PC-3 (cell line): Measurements from ENCODE around the gene SLC43A2. TPM values are rescaled to one million over a fixed set of nuclear protein-coding genes. Genes with fewer than 3 reads are reported as not detected.
"Not testable (repeated sequence)": the region's sequence is repeated elsewhere in the genome, so short reads cannot be mapped to it uniquely, and the experiment has no call there.

Source experiments
- ATAC-seq: fragments of 200-7000 bp; cut with Tn5 transposase; 2 replicates; pipeline ENCODE4 v1.9.1; 2020; ENCODE audit warnings: mild to moderate bottlenecking, moderate library complexity
- BruUV-seq: library from RNA; stranded (reverse); fragments of 400-500 nt; replicated peaks from 2 replicates; lab custom pipeline; 2021; lab: Mats Ljungman, UMichigan
- CTCF ChIA-PET: fragments of 300-600 bp; sonication (Branson Sonifier 250); formaldehyde crosslinking; loops from one replicate; lab custom pipeline; 2022; ENCODE audit warnings: antibody characterized with exemption; lab: Charles Lee
- POLR2A ChIA-PET: fragments of 300-600 bp; sonication (Branson Sonifier 250); formaldehyde crosslinking; loops from one replicate; lab custom pipeline; 2022; ENCODE audit warnings: antibody characterized with exemption; ENCODE audit not compliant: unreplicated experiment; lab: Charles Lee
- DNase-seq: peaks from one replicate; pipeline ENCODE4 v3.0.0-alpha.2; 2015
- H2AFZ ChIP-seq: fragments of 300-600 bp; sonication (generic); 2 replicates; pipeline ENCODE4 v1.6.0; 2016; ENCODE audit warnings: antibody characterized with exemption, low read length
- H3F3A ChIP-seq: fragments of 300-600 bp; sonication (generic); one replicate; pipeline ENCODE4 v1.6.0; 2017; ENCODE audit warnings: antibody characterized with exemption, low read length, control low read depth, mild to moderate bottlenecking; ENCODE audit not compliant: unreplicated experiment
- H3K27ac ChIP-seq: fragments of 300-600 bp; sonication (generic); 2 replicates; pipeline ENCODE4 v1.5.1; 2016; ENCODE audit warnings: mild to moderate bottlenecking, low read length
- H3K27me3 ChIP-seq: fragments of 300-600 bp; sonication (generic); 2 replicates; pipeline ENCODE4 v1.6.1; 2016; ENCODE audit warnings: low read length, mixed read lengths
- H3K36me3 ChIP-seq: fragments of 300-600 bp; sonication (generic); 2 replicates; pipeline ENCODE4 v1.6.1; 2016; ENCODE audit warnings: low read depth, mixed run types, low read length, mixed read lengths
- H3K4me1 ChIP-seq: fragments of 300-600 bp; sonication (generic); 2 replicates; pipeline ENCODE4 v1.5.1; 2016; ENCODE audit warnings: low read length; ENCODE audit not compliant: insufficient read depth
- H3K4me2 ChIP-seq: fragments of 300-600 bp; sonication (generic); 2 replicates; pipeline ENCODE4 v1.6.0; 2016; ENCODE audit warnings: low read length
- H3K4me3 ChIP-seq: fragments of 300-600 bp; sonication (generic); 2 replicates; pipeline ENCODE4 v1.5.1; 2016; ENCODE audit warnings: mild to moderate bottlenecking, low read length, mixed read lengths
- H3K79me2 ChIP-seq: fragments of 300-600 bp; sonication (generic); 2 replicates; pipeline ENCODE4 v1.6.1; 2017; ENCODE audit warnings: low read length, mixed read lengths
- H3K9ac ChIP-seq: fragments of 300-600 bp; sonication (generic); 2 replicates; pipeline ENCODE4 v1.6.0; 2016; ENCODE audit warnings: mild to moderate bottlenecking, low read length
- H3K9me2 ChIP-seq: fragments of 300-600 bp; sonication (generic); replicated peaks from 2 replicates; pipeline ENCODE4 v1.6.1; 2016; ENCODE audit warnings: mixed run types, low read length, mixed read lengths
- H3K9me3 ChIP-seq: fragments of 300-600 bp; sonication (generic); 2 replicates; pipeline ENCODE4 v1.6.1; 2016; ENCODE audit warnings: low read length, mixed read lengths
- H4K20me1 ChIP-seq: fragments of 300-600 bp; sonication (generic); 2 replicates; pipeline ENCODE4 v1.6.1; 2016; ENCODE audit warnings: low read length, mixed read lengths
- EZH2 ChIP-seq: fragments of 300-600 bp; sonication (generic); IDR thresholded peaks from one replicate; pipeline ENCODE4 v1.6.1; 2017; ENCODE audit warnings: antibody characterized with exemption, mild to moderate bottlenecking, low read length; ENCODE audit not compliant: unreplicated experiment
- EZH2phosphoT487 ChIP-seq: fragments of 300-600 bp; sonication (generic); IDR thresholded peaks from 2 replicates; pipeline ENCODE4 v1.6.1; 2018; ENCODE audit warnings: mild to moderate bottlenecking, antibody characterized with exemption, low read length, borderline replicate concordance
- intact Hi-C: fragments of 100-400 bp; cut with micrococcal nuclease; formaldehyde crosslinking; loops from 2 replicates; pipeline ENCODE4 v1.9.0; 2023
- total RNA-seq: library from RNA; depleted of rRNA; stranded (reverse); fragments of >200 nt; gene quantifications from 2 replicates; pipeline ENCODE4 v1.2.3, GENCODE V29; 2014
- TF ChIP-seq, protein P1 (sequence below): fragments of 300-600 bp; sonication (generic); conservative IDR thresholded peaks from 2 replicates; pipeline ENCODE4 v1.5.1; 2017; ENCODE audit warnings: antibody characterized with exemption, low read depth, mild to moderate bottlenecking, low read length

Gene SLC43A2
- total RNA-seq, 1 experiment from 2014 or later, result 6.2 TPM

DNA sequence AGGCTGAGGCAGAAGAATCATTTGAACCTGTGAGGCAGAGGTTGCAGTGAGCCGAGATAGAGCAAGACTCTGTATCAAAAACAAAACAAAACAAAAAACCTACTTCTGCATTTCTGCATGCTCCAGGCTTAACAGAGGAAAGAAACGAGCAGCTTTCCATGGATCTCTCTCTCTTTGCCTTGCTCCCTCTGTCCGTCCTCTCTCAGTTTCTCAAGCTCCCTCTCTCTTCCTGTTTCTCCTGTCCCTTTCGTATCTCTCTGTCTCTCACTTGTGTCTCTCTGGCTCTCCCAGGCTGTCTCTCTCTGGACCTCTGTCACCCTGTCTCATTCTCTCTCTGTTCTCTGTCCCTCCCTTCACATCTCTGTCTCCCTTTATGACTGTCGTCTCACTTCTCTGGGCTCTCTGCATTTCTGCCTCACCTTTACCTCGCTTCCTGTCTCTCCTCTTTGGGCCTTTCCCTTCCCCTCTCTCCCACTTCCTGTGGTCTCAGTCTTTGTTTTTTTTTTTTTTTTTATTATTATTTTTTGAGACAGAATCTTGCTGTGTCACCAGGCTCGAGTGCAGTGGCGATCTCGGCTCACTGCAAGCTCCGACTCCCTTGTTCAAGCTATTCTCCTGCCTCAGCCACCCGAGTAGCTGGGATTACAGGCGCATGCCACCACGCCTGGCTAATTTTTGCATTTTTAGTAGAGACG, 62.0 kb downstream of the SLC43A2 start:
- DNase-seq (peak; percentile 35), ATAC-seq (no peak)
- no peaks in the 10 kb centered on the region for H3K9me2 ChIP-seq
- peak overlapping the region; percentile 77 for H2AFZ ChIP-seq
- H3K9me3 ChIP-seq, result no peaks in the 10 kb centered on the region
- no peak for TF ChIP-seq EZH2phosphoT487
- TF ChIP-seq, protein P1, sequence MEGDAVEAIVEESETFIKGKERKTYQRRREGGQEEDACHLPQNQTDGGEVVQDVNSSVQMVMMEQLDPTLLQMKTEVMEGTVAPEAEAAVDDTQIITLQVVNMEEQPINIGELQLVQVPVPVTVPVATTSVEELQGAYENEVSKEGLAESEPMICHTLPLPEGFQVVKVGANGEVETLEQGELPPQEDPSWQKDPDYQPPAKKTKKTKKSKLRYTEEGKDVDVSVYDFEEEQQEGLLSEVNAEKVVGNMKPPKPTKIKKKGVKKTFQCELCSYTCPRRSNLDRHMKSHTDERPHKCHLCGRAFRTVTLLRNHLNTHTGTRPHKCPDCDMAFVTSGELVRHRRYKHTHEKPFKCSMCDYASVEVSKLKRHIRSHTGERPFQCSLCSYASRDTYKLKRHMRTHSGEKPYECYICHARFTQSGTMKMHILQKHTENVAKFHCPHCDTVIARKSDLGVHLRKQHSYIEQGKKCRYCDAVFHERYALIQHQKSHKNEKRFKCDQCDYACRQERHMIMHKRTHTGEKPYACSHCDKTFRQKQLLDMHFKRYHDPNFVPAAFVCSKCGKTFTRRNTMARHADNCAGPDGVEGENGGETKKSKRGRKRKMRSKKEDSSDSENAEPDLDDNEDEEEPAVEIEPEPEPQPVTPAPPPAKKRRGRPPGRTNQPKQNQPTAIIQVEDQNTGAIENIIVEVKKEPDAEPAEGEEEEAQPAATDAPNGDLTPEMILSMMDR, result no peak
- TF ChIP-seq EZH2, result no peak
- H3K4me3 ChIP-seq, result no peak overlapping the region
- no peaks in the 10 kb centered on the region for H3K36me3 ChIP-seq
- intact Hi-C loops, result no loop called here
- H3K9ac ChIP-seq, result no peak overlapping the region
- no peaks in the 10 kb centered on the region for H3F3A ChIP-seq
- peaks cover under 1% of the 10 kb centered on the region; the same call in 1 of the 2 replicates for H4K20me1 ChIP-seq
- peaks cover 7% of the 10 kb centered on the region; the same call in 1 of the 2 replicates for H3K4me1 ChIP-seq
- H3K79me2 ChIP-seq, result peaks cover 6% of the 10 kb centered on the region
- H3K27me3 ChIP-seq, result no peaks in the 10 kb centered on the region
- peak overlapping the region; percentile 53; the same call in 1 of the 2 replicates for H3K4me2 ChIP-seq
- ChIA-PET CTCF (no interaction called here), POLR2A (interaction anchor here (0.6 kb wide), 2 partner anchors 60 to 67 kb away, joined by 3 to 5 read pairs; no protein-coding TSS in a partner anchor)
- H3K27ac ChIP-seq, result peak overlapping the region; percentile 36; the same call in 1 of the 2 replicates
- no TSS peak for BruUV-seq

DNA sequence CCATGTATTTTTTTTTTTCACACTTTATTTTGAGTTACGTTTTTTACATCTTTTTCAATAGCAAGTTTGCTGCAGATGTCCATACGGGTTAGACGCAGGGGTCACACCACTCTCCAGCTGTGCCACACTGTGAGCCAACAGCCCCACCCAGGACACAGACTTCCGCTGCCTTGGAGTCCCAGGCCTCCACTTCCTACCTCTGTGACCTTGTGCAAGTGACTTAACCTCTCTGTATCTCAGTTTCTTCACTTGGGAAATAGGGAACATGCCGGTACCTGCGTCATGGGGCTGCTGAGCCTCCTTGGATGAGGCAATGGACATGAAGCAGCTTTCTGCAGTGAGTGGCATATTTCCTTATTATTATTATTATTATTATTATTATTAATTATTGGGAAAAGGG, 62.8 kb downstream of the SLC43A2 start:
- no peak overlapping the region for H3K9ac ChIP-seq
- no TSS peak for BruUV-seq
- no peak overlapping the region for H3K27ac ChIP-seq
- ATAC-seq, result no peak
- no peaks in the 10 kb centered on the region for H3K36me3 ChIP-seq
- peaks cover 13% of the 10 kb centered on the region for H3K4me1 ChIP-seq
- H3K9me3 ChIP-seq, result no peaks in the 10 kb centered on the region
- intact Hi-C loops, result no loop called here
- no peak for DNase-seq
- peaks cover 14% of the 10 kb centered on the region for H3K79me2 ChIP-seq
- no peak for TF ChIP-seq EZH2phosphoT487
- H3K4me3 ChIP-seq, result no peak overlapping the region
- H3K27me3 ChIP-seq, result no peaks in the 10 kb centered on the region
- ChIA-PET CTCF (no interaction called here), POLR2A (no interaction called here)
- peaks cover 8% of the 10 kb centered on the region; the same call in 1 of the 2 replicates for H4K20me1 ChIP-seq
- H3F3A ChIP-seq, result no peaks in the 10 kb centered on the region
- no peak overlapping the region for H3K4me2 ChIP-seq
- H3K9me2 ChIP-seq, result no peaks in the 10 kb centered on the region
- no peak overlapping the region for H2AFZ ChIP-seq

DNA sequence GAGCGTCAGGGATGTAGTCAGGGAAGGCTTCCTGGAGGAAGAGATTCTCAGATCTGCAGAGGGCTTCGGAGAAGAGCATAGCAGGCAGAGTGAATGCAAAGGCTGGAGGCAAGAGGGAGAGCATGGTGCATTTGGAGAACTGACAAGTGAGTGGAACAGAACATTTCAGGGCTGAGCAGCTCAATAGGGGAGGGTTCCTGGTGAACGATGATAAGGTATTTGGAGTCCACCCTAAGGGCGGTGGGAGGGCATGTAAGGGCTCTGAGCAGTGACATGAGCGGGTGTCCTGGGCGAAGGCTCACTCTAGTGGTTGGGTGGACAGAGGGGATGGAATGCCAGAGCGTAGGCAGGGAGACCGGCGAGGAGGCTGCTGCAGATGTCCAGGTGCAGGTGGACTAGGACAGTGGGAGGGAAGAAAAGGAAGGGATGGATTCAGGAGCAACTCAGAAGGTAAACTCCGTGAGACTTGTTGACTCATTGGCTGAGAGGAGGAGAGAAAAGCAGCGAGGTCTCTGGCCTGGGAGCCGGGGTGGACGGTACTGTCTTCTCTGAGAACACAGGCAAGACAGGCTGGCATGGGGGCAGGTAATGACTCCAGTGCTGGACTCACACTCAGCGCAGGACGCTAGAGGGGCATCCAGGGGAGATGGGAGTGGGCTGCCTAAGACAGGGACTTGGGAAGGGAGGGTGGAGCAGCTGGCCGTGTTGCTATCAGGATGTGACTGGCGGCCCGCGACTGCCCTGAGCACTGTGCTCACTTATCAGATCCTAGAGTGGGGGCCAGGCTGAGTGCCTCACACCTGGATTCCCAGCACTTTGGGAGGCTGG, 64.6 kb downstream of the SLC43A2 start:
- Histone ChIP-seq H3K9ac (no peak overlapping the region), H3F3A (no peaks in the 10 kb centered on the region), H3K9me2 (no peaks in the 10 kb centered on the region), H3K27ac (no peak overlapping the region), H4K20me1 (peaks cover 16% of the 10 kb centered on the region; the same call in 1 of the 2 replicates), H3K4me3 (no peak overlapping the region), H2AFZ (no peak overlapping the region), H3K9me3 (no peaks in the 10 kb centered on the region), H3K4me1 (peaks cover 17% of the 10 kb centered on the region), H3K79me2 (peaks cover 33% of the 10 kb centered on the region), H3K36me3 (no peaks in the 10 kb centered on the region), H3K4me2 (no peak overlapping the region), H3K27me3 (no peaks in the 10 kb centered on the region)
- ChIA-PET POLR2A (no interaction called here), CTCF (no interaction called here)
- TF ChIP-seq EZH2 (no peak), EZH2phosphoT487 (no peak)
- TF ChIP-seq, protein P1, result no peak
- ATAC-seq (no peak), DNase-seq (peak; percentile 5)
- intact Hi-C loops, result no loop called here
- BruUV-seq, result no TSS peak

DNA sequence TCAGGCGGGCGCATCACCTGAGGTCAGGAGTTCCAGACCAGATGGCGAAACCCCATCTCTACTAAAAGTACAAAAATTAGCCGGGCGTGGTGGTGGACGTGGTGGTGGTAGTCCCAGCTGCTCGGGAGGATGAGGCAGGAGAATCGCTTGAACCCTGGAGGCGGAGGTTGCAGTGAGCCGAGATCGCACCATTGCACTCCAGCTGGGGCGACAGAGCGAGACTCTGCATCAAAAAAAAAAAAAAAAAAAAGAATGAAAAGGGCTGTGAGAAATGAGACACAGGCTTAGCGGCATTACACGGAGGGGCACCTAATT, 65.2 kb downstream of the SLC43A2 start:
- H3K36me3 ChIP-seq, H3K4me3 ChIP-seq, BruUV-seq, ATAC-seq, H3K27ac ChIP-seq, intact Hi-C loops, H3K4me2 ChIP-seq, POLR2A ChIA-PET, H2AFZ ChIP-seq, H3K9me3 ChIP-seq, H3F3A ChIP-seq, CTCF ChIA-PET, H3K27me3 ChIP-seq, DNase-seq, H3K9ac ChIP-seq, H3K9me2 ChIP-seq: not testable (repeated sequence)
- peaks cover 37% of the 10 kb centered on the region for H3K79me2 ChIP-seq
- peaks cover 16% of the 10 kb centered on the region; the same call in 1 of the 2 replicates for H4K20me1 ChIP-seq
- peaks cover 17% of the 10 kb centered on the region for H3K4me1 ChIP-seq
